Epidermal melanocyte (primary cell): ENCODE data around the gene NOS1AP.

ENCODE experiments used
- DNase-seq: peaks from one replicate; pipeline ENCODE4 v3.0.0; 2011; ENCODE audit warnings: low spot score; ENCODE audit not compliant: insufficient read length

NOS1AP gene

DNA sequence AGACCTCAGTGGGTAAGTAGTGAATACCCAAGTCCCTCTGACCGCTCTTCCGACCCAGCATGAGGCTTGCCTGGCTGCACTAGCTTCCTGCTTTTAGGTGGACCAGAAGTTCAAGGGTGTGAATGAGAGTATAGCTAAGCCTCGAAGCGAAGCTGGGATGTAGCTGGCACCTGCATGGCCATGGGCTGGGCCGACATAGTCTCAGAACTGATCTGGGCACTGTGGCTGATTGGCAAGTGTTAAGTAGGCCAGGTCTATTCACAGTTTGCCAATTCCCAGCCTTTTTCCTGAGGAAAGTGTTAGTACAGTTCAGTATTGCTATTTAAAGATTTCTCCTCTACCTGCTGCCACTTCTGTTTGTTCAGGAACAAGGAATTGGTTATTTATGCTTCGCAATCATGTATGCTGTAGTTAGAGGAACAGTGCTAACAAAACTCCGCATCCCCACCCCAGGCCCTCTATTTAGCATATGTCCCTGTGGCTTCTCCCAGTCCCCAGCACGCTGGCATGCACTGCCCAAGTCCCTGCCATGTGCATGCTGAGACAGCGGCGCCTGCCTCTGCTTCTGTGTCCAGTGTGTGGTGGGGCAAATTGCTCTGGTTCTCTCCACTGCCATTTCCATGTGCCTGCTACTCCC, 290.9 kb downstream of the NOS1AP start:
- no peak for DNase-seq

DNA sequence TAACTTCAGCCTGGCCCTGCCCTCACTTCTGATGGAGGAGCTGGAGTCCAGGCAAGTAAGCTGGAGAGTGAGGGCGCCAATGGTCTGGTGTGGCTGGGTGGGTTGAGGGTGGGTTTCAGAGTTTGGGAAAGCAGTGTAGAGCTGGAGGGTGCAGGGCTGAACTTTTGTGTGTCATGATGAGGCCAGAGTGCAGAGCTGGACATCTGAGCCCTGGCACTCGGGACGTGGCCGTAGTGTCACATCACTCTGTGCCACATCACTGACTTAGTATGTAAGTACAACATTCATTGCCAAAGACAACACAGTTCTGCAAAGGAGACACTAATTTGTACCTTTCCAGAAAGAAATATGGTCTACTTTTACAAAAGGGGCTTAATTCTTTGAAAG, 291.4 kb downstream of the NOS1AP start:
- DNase-seq, result no peak

DNA sequence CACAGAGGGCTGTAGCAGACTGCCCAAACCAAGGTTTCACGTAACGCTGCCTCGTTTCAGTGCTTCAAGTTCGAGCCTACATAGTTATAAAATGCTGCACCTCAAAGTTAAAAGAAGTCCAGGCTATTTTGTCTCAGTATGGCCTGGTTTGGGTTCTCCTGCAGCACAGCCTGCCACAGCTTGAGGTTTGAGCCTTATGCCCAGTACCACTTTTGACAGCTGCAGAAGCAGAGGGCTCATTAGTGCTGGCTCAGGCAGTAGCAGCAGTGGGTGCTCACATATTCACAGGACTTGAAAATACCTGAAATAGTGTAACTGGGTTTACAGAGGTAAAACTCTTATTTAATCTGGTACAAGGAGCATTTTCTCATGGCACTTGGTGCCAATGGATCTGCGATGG, 291.9 kb downstream of the NOS1AP start:
- no peak for DNase-seq

DNA sequence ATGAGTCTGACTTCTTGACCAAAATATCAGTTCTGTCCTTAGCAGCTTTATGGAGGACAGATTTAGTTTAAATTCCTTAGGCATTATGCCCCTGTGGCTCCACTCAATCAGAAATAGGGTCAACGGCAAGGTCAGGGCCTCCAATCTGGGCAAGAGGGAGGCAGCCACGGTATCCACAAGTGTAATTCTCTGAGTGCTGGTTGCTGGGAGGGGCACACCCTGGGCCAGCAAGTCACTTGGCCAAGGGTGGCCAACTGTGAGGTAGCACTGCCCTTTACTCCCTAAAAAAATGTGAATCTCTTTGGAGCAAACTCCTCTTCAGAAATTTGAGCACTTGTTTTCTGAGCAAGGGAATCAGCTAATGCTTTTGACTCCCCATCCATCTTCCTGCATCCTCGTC, 294.3 kb downstream of the NOS1AP start:
- no peak for DNase-seq

DNA sequence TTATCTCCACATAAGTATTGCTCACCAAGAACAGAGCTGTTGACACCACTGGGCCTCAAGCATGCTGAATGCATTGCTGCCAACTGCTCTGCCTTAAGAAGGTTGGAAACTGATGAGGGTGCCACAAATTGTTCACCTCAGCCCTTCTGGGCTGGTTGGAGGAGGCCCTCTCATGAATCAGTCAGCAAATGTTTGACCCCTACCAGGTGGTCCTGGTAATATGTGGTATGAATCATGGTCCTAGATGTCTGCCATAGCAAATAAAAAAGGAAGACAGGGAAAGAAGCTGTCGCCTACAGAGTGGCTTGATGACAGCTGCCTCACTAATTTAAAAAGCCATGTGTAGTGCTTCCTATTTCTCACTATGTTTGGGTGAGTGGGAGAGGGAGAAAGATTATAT, 295.0 kb downstream of the NOS1AP start:
- DNase-seq, result no peak

DNA sequence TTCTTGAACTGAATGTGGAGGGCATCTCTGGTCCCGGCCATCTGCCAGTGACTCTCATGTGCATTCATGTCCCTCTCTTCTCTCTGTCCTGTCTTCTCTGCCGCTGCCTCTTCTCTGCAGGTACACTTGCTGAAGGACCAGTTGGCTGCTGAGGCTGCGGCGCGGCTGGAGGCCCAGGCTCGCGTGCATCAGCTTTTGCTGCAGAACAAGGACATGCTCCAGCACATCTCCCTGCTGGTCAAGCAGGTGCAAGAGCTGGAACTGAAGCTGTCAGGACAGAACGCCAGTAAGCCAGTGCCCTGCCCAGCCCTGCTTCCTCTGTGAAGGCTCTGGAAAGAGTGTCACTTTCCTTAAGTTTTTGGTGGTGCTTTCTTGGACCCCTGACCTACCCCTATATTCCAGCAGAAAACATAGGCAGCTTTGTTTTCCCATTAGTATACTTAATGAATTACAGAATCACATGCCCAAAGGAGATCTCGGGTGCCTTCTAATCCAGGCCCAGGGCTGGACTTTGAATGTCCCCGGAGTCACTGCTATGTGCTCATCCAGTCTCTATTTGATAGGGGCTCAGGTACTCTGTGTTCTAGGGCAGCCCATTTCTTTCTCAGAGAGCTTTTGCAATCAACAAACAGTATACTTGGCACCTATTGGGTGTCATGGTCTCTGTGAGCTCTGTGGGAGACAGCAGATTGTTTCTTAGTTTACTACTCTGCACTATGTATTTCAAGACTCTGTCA, 296.0 kb downstream of the NOS1AP start:
- no peak for DNase-seq

DNA sequence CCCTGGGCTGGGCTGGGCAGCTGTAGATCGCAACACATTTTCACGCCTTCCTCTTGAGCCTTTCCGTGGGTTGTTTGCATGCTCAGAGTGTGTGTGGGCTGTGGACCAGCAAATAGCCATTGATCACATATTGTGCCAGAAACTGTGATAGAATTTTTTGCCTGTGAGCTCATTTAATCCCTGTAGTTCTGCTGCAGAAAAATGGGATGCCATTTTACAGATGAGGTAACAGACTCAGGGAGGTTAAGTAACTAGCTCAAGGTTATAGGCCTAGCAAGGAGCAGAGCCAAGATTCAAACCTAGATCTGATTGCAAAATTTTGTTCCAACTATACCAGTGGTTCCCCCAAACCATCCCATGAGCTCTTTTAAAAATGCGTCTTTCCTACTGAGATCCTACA, 296.7 kb downstream of the NOS1AP start:
- no peak for DNase-seq

DNA sequence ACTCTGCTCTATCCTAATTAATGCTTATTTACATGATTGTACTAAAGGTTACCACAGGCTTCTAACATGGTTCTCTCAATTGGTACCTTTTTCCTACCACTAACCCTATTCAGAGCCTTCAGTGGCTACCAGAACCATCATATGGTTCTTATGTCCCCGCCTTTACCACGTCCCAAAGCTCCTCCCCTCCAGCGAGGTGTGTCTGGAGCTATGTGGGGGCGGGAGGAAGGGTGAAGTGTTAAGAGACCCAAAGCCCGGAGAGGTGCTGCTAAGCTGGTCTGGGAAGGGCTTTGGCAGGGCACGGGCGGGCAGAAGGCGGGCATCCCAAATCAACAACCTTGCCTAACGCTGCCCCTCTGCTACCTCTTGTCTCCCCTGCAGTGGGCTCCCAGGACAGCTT, 297.2 kb downstream of the NOS1AP start:
- no peak for DNase-seq

DNA sequence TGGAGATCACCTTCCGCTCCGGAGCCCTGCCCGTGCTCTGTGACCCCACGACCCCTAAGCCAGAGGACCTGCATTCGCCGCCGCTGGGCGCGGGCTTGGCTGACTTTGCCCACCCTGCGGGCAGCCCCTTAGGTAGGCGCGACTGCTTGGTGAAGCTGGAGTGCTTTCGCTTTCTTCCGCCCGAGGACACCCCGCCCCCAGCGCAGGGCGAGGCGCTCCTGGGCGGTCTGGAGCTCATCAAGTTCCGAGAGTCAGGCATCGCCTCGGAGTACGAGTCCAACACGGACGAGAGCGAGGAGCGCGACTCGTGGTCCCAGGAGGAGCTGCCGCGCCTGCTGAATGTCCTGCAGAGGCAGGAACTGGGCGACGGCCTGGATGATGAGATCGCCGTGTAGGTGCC, 297.6 kb downstream of the NOS1AP start:
- no peak for DNase-seq

DNA sequence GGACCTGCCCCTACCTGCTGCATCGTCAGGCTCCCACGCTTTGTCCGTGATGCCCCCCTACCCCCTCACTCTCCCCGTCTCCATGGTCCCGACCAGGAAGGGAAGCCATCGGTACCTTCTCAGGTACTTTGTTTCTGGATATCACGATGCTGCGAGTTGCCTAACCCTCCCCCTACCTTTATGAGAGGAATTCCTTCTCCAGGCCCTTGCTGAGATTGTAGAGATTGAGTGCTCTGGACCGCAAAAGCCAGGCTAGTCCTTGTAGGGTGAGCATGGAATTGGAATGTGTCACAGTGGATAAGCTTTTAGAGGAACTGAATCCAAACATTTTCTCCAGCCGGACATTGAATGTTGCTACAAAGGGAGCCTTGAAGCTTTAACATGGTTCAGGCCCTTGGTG, 298.3 kb downstream of the NOS1AP start:
- DNase-seq, result no peak

DNA sequence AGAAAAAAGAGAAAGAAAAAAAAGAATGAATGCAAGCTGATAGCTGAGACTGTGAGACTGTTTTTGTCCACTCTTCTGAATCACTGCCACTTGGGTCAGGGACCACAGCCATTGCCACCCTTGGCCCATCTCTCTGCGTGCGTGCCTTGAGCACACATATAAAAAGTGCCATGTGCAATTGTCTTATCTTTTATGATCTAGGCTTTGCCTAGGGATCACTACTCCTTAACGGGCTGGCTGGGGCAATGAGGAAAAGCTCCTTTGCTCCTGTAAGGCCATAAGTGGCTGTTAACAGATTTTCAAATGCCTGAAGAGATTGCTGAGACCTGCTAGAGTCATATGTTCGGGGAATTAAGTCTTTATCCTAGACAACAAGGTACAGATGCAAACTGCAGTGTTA, 299.0 kb downstream of the NOS1AP start:
- no peak for DNase-seq

DNA sequence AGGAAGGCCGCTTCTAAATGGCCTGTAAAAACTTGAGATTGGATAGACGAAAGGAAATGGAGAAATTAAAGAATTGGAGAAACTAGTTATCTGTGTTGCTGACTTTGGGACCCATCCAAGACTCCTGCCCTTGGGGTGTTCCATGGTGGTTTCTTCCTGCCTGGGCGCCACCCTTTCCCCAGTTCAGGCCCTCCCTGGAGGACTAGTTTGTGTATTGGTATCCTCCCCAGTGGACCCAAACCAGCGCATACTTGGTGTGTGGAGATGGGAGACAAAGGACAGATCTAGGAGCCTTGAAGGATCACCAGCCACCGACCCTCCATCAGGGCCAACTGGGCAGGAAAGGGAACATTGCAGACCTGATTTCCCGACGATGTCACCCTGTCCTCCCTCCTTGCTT, 300.1 kb downstream of the NOS1AP start:
- no peak for DNase-seq

DNA sequence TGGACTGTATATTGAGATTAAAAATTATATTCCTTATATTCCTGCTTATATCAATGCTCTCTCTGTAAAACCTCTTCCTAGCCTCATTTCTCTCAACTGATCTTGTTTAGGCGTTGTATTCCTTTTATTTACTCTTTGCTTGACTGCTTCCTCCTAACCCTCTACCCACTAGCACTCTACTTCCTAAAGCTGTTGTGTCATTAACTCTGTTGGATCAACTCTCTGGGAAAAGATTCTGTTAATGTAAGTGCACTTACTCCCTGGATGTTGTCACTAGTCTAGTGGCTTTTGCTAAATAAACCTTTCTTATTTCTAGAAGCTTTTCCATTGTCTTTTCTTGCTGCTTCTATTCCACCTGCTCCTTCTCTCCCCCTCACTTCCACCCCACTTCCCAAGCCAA, 300.7 kb downstream of the NOS1AP start:
- no peak for DNase-seq

DNA sequence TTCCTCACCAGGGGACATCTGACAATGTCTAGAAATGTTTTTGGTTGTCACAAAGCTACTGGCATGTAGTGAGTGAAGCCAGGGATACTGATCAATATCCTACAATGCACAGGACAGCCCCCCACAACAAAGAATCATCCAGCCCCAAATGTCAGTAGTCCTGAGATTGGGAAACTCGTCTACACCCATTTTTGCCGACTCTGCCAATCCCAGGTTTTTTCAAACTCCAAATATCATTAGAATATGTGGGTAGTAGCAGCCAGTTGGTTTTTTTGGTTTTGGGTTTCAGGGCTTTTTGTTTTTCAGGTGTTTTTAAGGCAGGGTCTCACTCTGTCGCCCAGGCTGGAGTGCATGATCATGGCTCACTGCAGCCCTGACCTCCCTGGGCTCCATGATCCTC, 301.2 kb downstream of the NOS1AP start:
- no peak for DNase-seq

DNA sequence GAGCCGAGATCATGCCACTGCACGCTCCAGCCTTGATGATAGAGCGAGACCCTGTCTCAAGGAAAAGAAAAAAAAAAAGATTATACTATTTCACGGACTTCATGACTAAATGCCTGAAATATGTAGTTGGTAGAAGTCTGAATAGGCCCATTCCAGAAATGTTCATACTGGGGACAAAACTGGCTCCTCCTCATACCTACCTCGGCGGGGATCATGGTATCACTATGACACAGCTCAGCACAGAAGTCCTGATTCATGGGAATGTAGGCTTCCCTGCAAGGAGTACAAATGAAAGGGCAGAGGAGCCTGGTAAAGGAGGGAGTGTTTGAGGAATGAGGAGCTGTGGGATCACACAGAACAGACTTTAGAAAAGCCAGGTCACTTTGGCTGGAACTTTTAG, 302.1 kb downstream of the NOS1AP start:
- no peak for DNase-seq

DNA sequence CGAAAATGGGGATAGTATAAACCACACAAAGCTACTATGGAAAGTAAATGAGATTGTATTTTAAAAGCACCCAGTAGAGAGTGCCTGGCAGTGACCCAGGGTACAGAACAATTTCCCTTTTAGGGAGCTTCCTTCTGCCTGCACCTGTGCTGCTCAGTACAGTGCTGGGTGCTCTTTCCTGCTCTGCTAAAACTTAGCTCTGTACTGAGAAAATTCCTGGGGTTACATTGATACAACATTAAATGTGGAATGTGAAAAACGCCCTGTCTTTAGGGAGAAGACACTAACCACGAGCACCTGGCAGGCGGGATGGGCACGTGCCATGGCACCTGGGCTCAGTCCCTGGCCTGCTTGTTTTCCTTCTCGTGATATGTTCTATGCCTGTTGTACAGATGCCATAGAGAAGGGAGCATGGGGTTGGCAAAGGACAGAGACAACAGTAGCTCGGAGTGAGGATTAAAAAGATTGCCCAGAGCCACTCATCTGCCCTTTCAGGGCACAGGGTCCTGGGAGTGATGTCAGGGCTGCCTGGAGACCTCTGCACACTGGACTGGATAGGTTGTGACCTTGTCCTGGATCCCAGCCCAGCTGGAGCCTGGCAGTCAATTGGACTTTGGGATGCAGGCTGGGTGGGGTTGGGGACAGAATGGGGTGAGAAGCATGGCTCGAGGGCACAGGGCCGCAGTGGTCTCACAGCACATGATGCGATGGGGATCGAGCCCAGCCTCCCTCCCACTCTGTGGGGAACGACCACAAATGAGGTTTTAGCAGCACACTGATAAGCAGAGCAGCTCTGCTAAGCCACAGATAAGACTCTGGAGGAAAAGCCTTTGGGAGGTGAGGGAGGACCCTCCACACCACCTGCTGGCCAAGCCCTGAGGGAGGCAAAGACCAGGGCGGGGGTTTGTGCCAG, 302.9 kb downstream of the NOS1AP start:
- DNase-seq, result no peak

DNA sequence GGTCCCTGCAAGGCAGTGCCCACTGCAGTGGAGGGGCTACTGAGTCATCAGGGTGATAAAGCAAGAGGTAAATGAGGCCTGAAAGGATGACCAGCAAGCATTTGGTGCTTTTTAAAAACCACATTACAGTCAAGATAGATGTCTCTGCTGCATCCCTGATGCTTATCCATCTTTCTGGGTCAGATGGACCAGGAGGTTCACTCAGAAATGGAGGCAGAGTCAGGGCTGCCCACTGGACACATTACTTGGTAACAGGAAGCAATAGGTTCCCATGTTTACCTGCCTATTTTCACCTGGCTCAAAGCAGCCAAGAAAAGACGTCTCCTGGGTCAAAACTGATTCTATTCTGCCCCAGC, 303.6 kb downstream of the NOS1AP start:
- DNase-seq, result no peak

DNA sequence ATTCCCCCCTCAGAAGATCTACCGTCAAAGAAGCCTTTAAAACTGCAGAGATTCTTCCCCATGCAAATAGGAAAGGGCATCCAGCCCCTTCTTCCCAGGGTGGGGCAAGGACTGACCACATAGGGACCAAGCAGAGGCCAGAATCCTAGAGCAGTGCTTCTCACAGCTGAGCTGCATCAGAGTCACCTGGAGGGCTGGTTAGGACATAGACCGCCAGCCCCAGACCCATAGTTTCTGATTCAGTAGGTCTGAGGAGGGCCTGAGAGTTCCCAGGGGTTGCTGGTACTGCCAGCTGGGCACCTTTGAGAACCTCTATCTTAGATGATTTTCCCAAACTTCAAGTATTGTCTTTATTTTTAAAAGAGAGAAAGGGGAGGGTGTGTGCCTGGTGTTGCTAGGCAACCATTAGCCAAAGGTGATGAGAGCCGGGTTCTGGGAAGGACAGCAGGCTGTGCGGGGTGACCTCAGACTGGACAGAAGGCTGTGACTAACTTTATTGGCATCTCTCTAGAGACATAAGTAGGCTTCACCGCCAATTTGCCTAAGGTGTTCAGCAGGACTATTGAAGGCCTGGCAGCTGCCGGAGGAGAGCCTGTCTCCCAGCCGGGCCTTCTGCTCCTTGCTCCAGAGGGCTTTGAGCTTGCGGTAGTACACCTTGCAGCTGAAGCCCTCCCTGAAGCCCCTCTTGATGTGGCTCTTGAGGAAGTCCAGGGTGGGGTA, 304.2 kb downstream of the NOS1AP start:
- DNase-seq, result no peak

DNA sequence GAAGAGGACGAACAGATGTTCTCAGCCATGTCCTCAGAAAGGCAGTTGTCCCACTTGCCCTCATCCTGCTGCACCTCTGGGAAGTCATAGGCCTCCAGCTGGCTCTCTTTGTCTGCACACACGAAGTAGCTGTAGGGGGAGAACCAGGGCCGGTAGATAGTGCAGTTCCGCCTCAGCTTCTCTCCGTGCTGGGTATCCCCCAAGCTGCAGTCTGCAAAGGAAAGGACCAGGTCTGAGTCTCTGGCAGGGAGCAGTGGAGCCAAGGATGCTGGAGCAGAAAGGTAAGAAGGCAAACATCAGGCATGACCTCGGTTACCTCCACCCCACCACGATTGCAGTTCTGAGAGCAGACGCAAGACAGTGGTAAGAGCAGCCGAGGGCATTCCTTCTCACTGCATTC, 304.9 kb downstream of the NOS1AP start:
- DNase-seq, result no peak

DNA sequence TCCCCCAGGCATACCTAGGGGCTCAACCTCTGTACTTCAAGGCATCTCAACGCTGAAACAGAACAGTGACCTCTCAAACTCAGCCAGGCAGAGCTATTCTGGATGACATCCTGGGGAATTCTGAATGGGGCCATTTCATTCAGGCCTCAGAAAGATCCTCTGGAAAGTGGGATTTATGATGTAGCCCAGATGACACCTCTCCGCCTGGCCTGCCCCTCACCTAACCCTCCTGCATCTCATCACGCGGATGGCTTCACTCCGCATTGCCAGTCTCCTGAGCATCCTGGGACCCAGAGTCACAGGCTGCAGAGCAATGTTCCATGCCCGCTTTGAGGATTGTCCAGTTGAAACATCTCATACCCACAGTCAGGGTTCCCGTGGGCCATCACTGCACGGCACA, 306.0 kb downstream of the NOS1AP start:
- DNase-seq, result no peak

DNA sequence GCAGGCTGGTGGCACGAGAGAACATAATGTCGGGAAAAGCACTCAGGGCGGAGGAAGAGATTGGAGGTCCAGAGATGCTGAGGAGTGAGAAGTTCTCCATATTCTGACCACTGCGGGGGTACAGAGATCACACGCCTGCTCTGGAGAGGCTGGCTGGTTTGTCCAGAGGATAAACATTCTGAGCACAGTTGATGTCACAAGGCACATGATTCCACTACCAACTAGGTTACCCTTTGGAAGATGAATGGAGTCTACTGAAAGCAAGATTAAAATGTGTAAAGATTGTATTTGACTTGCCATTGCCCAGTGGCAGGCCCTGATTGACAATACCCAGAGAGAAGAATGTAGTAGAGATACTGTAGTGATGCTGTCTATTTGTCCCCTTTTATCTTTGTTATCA, 307.2 kb downstream of the NOS1AP start, which contains the start of gene SPATA46:
Gene SPATA46 (minus strand): TSS at position 164 of the 400 bp plus-strand sequence. CDS start 64 bp downstream, at position 100.
- DNase-seq, result no peak
